NB4 (cell line): Measurements from ENCODE around the gene TRPM6.

Experiments
- DNase-seq: peaks from one replicate; pipeline ENCODE4 v3.0.0; 2010; ENCODE audit warnings: low read depth
- H3K4me3 ChIP-seq: one replicate; pipeline ENCODE4 v1.5.1; 2011; ENCODE audit warnings: mild to moderate bottlenecking, low read depth, low read length, moderate library complexity
- CTCF ChIP-seq: IDR thresholded peaks from one replicate; pipeline ENCODE4 v1.5.1; 2012; ENCODE audit warnings: low read depth, low read length
- MAX ChIP-seq: IDR thresholded peaks from 2 replicates; pipeline ENCODE4 v1.6.1; 2011; ENCODE audit warnings: low read depth, low read length
- MYC ChIP-seq: IDR thresholded peaks from 2 replicates; pipeline ENCODE4 v1.6.1; 2011; ENCODE audit warnings: low read depth, low read length
- POLR2A ChIP-seq: IDR thresholded peaks from 2 replicates; pipeline ENCODE4 v1.6.1; 2011; ENCODE audit warnings: mild to moderate bottlenecking; ENCODE audit not compliant: insufficient read length; ENCODE audit errors: extremely low read depth

The TRPM6 gene

DNA sequence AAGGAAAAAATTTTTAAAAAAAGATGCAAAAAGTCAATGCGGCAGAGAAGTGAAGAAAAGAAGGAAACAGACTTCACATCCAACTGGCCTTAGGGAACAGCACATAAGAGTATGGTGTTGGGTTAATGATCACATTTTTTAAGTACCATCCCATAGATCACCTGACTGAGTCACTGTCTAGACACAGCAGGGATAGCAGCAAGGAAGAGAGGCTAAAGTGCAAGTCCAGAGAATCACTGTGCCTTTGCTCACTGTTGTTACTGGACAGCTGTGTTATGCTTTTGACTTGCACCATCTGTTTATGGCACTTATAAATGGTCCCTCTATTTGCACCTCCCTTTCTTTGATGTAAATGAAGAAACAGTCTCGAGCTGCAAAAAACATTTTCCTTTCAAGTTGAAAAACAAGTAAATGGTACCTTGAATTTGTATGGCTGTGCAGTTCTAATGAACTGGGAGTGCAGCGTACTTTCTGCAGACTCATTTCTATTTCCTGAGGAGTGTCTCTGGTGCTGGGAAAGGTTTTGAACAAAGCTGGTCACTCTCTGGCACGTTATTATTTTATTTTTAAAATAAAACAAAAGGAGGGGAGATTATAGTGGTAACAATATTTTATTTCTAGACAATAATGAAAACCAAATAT, 84.2 kb downstream of the TRPM6 start:
- no peak for DNase-seq
- H3K4me3 ChIP-seq, result no peak overlapping the region
- TF ChIP-seq CTCF (no peak), MAX (no peak), MYC (no peak), POLR2A (no peak)

DNA sequence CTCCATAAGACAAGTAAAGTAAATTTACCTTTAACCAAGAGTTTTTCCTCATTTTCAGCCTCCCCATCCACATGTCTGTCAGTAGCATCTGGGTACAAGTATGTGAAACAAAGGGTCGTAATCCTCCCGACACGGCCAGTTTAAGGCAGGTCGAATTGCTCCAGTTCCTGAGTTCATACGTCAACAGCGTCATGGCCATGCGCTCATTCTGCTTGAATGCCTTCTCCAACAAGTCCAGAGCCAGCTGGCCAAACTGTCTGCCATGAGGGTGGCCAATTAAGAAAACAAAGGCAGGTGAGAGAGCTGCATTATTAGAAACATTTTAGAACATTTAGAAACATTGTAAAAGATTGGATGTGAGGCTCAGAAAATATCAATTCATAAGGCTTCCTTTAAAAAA, 87.5 kb downstream of the TRPM6 start:
- DNase-seq, result no peak
- TF ChIP-seq MYC (no peak), POLR2A (no peak), MAX (no peak), CTCF (no peak)
- no peak overlapping the region for H3K4me3 ChIP-seq

- DNase-seq, result no peak
- TF ChIP-seq POLR2A, result no peak
- no peak for TF ChIP-seq MYC
- no peak for TF ChIP-seq CTCF
- no peak for TF ChIP-seq MAX
- no peak overlapping the region for H3K4me3 ChIP-seq
Measured at GRCh38 chr9:74795803-74796202, 91.9 kb downstream of the TRPM6 start.

DNA sequence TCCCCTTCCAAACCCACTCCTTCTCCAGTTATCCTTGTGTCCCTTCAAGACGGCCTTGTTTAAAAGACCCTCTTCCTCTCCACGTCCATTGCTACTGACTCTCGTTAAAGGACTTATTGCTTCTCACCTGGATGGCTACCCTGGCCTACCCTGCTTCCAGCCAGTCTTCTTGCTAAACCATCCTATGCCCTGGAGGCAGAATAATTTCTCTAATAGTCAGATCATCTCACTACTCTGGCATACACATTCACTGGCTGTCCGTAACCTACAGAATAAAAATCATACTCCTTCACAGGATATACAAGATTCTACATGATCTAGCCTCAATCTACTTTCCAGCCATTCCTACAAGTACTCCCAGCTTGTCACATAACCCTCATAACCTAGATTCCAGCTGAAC, 92.6 kb downstream of the TRPM6 start:
- H3K4me3 ChIP-seq, result no peak overlapping the region
- TF ChIP-seq MAX, result no peak
- no peak for TF ChIP-seq CTCF
- no peak for TF ChIP-seq MYC
- no peak for DNase-seq

DNA sequence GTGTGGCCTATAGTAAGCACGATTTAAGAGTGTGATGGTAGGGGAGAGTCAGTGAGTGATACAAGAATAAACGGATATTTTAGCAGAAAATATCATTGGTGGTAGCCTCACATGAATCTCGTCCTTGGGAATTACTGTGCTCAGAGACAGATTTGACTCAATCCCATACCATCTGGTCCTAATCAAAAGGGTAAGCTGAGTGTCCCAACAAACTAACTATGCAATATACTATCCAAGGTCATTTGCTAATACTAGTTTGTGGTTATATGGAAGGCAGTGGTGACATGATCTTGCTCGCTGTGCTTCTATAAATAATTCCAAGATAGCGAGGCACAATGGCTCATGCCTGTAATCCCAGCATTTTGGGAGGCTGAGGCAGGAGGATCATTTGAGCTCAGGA, 103.2 kb downstream of the TRPM6 start:
- no peak overlapping the region for H3K4me3 ChIP-seq
- DNase-seq, result no peak
- no peak for TF ChIP-seq MAX
- TF ChIP-seq MYC, result no peak
- no peak for TF ChIP-seq POLR2A
- TF ChIP-seq CTCF, result no peak

DNA sequence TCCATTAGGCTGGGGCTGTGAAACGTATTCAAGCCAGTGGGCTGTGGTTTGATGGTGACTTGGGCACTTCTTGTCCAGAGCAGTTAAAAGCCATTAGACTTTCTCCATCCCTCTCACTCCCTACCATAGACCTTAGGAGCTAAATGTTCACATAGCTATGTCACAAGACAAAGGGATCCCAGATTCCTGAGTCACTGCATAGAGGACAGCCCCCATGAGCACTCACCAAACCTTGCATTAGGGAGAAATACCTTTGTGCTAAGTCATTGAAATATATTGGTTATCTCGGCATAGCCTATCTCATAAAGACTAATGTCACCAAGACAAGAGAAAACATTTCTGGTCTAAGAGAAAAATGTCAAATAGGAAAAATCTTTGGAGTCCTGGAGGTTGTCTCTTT, 104.3 kb downstream of the TRPM6 start:
- H3K4me3 ChIP-seq, result no peak overlapping the region
- DNase-seq, result no peak
- TF ChIP-seq MYC, result no peak
- TF ChIP-seq MAX, result no peak
- no peak for TF ChIP-seq CTCF
- no peak for TF ChIP-seq POLR2A
